GM23338 (cell line): ENCODE measurements around the gene HOXA1. TPM values are rescaled to one million over a fixed set of nuclear protein-coding genes. Genes with fewer than 3 reads are reported as not detected.

Experiments used
- ATAC-seq: fragments of 200-7000 bp; cut with Tn5 transposase; 3 replicates; pipeline ENCODE4 v1.9.1; 2020
- DNase-seq: peaks from one replicate; pipeline ENCODE4 v3.0.0-alpha.2; 2015; ENCODE audit warnings: low spot score
- H2AFZ ChIP-seq: fragments of 200-600 bp; sonication (generic); 2 replicates; pipeline ENCODE4 v1.8.0; 2016; ENCODE audit warnings: antibody characterized with exemption, mild to moderate bottlenecking, moderate library complexity
- H3F3A ChIP-seq: fragments of 200-600 bp; sonication (generic); replicated peaks from 2 replicates; pipeline ENCODE4 v1.8.0; 2017; ENCODE audit warnings: antibody characterized with exemption, mixed run types, low read depth
- H3K27ac ChIP-seq: fragments of 200-600 bp; sonication (generic); 2 replicates; pipeline ENCODE4 v1.6.1; 2016; ENCODE audit warnings: low read depth
- H3K27me3 ChIP-seq: fragments of 200-600 bp; sonication (generic); 2 replicates; pipeline ENCODE4 v1.8.0; 2016; ENCODE audit warnings: mild to moderate bottlenecking, mixed run types, moderate library complexity; ENCODE audit not compliant: insufficient read depth
- H3K36me3 ChIP-seq: fragments of 200-600 bp; sonication (generic); 2 replicates; pipeline ENCODE4 v1.8.0; 2016; ENCODE audit warnings: mild to moderate bottlenecking; ENCODE audit not compliant: insufficient read depth
- H3K4me1 ChIP-seq: fragments of 200-600 bp; sonication (generic); 2 replicates; pipeline ENCODE4 v1.8.0; 2016; ENCODE audit warnings: mild to moderate bottlenecking, moderate library complexity; ENCODE audit not compliant: insufficient read depth
- H3K4me2 ChIP-seq: fragments of 200-600 bp; sonication (generic); 2 replicates; pipeline ENCODE4 v1.7.1; 2017; ENCODE audit warnings: mixed run types
- H3K4me3 ChIP-seq: fragments of 200-600 bp; sonication (generic); 2 replicates; pipeline ENCODE4 v1.6.1; 2016; ENCODE audit warnings: mixed run types
- H3K79me2 ChIP-seq: fragments of 200-600 bp; sonication (generic); replicated peaks from 2 replicates; pipeline ENCODE4 v1.8.0; 2017; ENCODE audit warnings: mild to moderate bottlenecking; ENCODE audit not compliant: insufficient read depth
- H3K9me2 ChIP-seq: fragments of 200-600 bp; sonication (generic); 2 replicates; pipeline ENCODE4 v1.8.0; 2017; ENCODE audit not compliant: insufficient read depth
- H4K20me1 ChIP-seq: fragments of 200-600 bp; sonication (generic); replicated peaks from 2 replicates; pipeline ENCODE4 v1.8.0; 2017; ENCODE audit warnings: mild to moderate bottlenecking; ENCODE audit not compliant: insufficient read depth
- H3K27ac Mint-ChIP-seq: 2 replicates; pipeline ENCODE4 v1.8.0; 2020; ENCODE audit warnings: inconsistent platforms, mild to moderate bottlenecking, moderate library complexity, mixed read lengths
- H3K27me3 Mint-ChIP-seq: 3 replicates; pipeline ENCODE4 v1.8.0; 2022; ENCODE audit warnings: low read depth, mild to moderate bottlenecking, moderate library complexity, mixed read lengths, inconsistent platforms; ENCODE audit not compliant: insufficient read depth, poor library complexity
- H3K36me3 Mint-ChIP-seq: 3 replicates; pipeline ENCODE4 v1.8.0; 2021; ENCODE audit warnings: low read depth, mild to moderate bottlenecking, inconsistent platforms, moderate library complexity, mixed read lengths
- H3K4me1 Mint-ChIP-seq: 3 replicates; pipeline ENCODE4 v1.8.0; 2020; ENCODE audit warnings: mild to moderate bottlenecking, inconsistent platforms, mixed read lengths
- H3K4me3 Mint-ChIP-seq: 3 replicates; pipeline ENCODE4 v1.8.0; 2021; ENCODE audit warnings: moderate library complexity, mild to moderate bottlenecking, inconsistent platforms, mixed read lengths
- H3K9me3 Mint-ChIP-seq: 3 replicates; pipeline ENCODE4 v1.8.0; 2020; ENCODE audit warnings: moderate library complexity, mild to moderate bottlenecking, inconsistent platforms, mixed read lengths
- CREB1 ChIP-seq: fragments of 250-450 bp; sonication (Bioruptor Pico); IDR thresholded peaks from 2 replicates; pipeline ENCODE4 v1.5.0; 2020; ENCODE audit warnings: low read depth, mild to moderate bottlenecking, moderate library complexity
- EZH2 ChIP-seq: fragments of 200-600 bp; sonication (generic); IDR thresholded peaks from one replicate; pipeline ENCODE4 v1.8.0; 2017; ENCODE audit warnings: antibody characterized with exemption, mild to moderate bottlenecking, low read depth; ENCODE audit not compliant: unreplicated experiment
- EZH2phosphoT487 ChIP-seq: fragments of 200-600 bp; sonication (generic); IDR thresholded peaks from one replicate; pipeline ENCODE4 v1.8.1; 2018; ENCODE audit warnings: antibody characterized with exemption; ENCODE audit not compliant: unreplicated experiment
- POLR2AphosphoS5 ChIP-seq: IDR thresholded peaks from 2 replicates; pipeline ENCODE4 v1.6.1; 2016; ENCODE audit warnings: antibody characterized with exemption, low read depth
- polyA plus RNA-seq: library from polyadenylated mRNA; unstranded; fragments of >200 nt; fragmentation: Nextera tagmentation; extraction: Ambion mirVana; gene quantifications from 2 replicates; pipeline ENCODE4 v1.2.1, GENCODE V29; 2016
- total RNA-seq: library from RNA; depleted of rRNA; stranded (reverse); fragments of >200 nt; shearing (Covaris generic); gene quantifications from 2 replicates; pipeline ENCODE4 v1.2.3, GENCODE V29; 2014
- TF ChIP-seq, protein P1 (sequence below): fragments of 250-450 bp; sonication (Bioruptor Pico); IDR thresholded peaks from 2 replicates; pipeline ENCODE4 v1.5.0; 2020; ENCODE audit warnings: mild to moderate bottlenecking, moderate library complexity

The HOXA1 gene
- total and polyA plus RNA-seq, 2 experiments from 2014 or later, result not detected

DNA sequence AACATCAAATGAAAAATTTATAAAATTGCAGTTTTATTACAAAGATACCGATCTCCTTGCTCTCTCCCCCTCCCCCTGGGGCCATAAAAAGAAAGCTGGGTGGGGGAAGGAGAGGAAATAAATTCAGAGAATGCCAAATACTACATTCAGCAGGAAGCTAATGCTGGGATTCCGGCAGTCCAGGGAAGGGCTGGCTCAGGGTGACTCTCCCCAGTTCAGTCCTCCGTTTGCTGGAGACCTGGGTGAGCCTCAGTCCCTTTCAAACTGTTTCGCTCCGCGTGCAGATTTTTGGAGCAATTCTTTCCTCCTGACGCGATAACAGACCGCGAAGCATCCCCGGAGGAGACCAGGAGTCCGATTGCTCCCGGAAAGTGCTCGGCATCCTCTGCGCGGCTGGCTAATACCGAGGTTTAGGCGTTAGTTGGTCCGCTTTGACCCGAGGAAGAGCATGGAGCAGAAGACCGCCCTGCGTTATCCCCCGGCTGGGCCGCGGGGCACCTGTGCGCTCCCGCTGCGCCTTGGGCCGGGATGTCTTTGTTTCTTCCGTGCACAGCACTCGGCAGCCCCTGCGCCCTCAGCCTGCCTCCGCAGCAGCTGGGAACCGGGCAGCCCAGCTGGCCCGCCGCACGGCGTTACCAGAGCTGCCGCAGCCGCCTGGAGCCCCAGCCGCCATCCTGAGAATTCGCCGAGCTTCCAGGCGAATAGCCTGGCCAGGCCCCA, 10.5 kb upstream of the HOXA1 start:
- peaks cover 100% of the 10 kb centered on the region for H3K27me3 ChIP-seq
- Mint-ChIP-seq H3K27me3 (peaks cover 100% of the 10 kb centered on the region), H3K9me3 (peaks cover 7% of the 10 kb centered on the region; the same call in 2 of the 3 replicates), H3K27ac (no peak overlapping the region), H3K36me3 (no peaks in the 10 kb centered on the region; the same call in 2 of the 3 replicates), H3K4me3 (no peak overlapping the region), H3K4me1 (peaks cover 28% of the 10 kb centered on the region)
- H3K79me2 ChIP-seq, result no peaks in the 10 kb centered on the region
- peak overlapping the region; percentile 71 for H3K4me2 ChIP-seq
- H4K20me1 ChIP-seq, result peaks cover 76% of the 10 kb centered on the region
- H3K4me1 ChIP-seq, result peaks cover 30% of the 10 kb centered on the region
- peak; percentile 57 for ATAC-seq
- TF ChIP-seq POLR2AphosphoS5 (no peak), EZH2 (peak; percentile 62), EZH2phosphoT487 (peak; percentile 93), CREB1 (CRISPR knock-in tag) (no peak)
- peaks cover 46% of the 10 kb centered on the region for H3F3A ChIP-seq
- H3K4me3 ChIP-seq, result peak overlapping the region; percentile 41
- DNase-seq, result peak; percentile 80
- no peak overlapping the region; the same call in 1 of the 2 replicates for H2AFZ ChIP-seq
- H3K27ac ChIP-seq, result no peak overlapping the region
- H3K9me2 ChIP-seq, result no peaks in the 10 kb centered on the region
- H3K36me3 ChIP-seq, result no peaks in the 10 kb centered on the region

DNA sequence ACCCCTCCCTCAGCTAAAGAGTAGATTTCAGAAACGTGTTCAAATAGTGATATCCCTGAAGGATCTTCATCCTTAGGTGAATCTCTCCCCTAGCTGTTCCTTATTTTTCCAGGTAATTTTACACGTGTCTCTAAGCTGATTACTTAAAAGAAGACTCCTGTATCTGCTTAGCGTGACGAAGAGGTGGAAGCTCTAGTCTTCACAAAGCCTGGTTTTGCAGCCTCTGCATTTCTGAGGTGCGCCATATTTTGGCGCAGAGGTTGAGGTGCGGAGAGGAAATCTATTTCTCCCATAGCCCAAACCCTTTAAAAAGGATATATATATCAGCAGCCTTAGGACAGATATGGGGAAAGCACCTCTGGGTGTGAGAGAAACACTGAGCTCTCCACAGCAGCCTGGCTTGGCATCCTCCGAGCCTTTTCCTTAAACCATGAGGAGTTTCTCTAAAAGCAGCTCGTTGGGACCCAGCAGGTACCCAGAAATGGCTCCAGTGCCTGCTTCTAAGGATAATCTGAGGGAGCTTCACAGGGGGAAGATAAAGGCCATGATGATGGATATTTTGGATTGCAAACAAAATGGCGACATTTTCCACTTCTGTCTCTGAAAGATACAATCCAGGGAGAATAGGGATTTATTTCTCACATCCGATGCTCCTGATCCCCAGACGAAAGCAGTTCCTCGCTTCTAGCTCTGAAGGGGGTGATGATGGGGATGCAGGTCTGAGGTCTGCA, 9.7 kb upstream of the HOXA1 start:
- peaks cover 31% of the 10 kb centered on the region for H3K4me1 Mint-ChIP-seq

More for the DNA sequence above, 9.7 kb upstream of the HOXA1 start:
- Mint-ChIP-seq H3K9me3 (peaks cover 2% of the 10 kb centered on the region; the same call in 1 of the 3 replicates), H3K27ac (no peak overlapping the region), H3K4me3 (no peak overlapping the region), H3K36me3 (no peaks in the 10 kb centered on the region; the same call in 2 of the 3 replicates), H3K27me3 (peaks cover 100% of the 10 kb centered on the region)
- peaks cover 100% of the 10 kb centered on the region for H3K27me3 ChIP-seq
- H3K4me2 ChIP-seq, result no peak overlapping the region; the same call in 1 of the 2 replicates
- no peak for DNase-seq
- H2AFZ ChIP-seq, result no peak overlapping the region
- TF ChIP-seq, protein P1, sequence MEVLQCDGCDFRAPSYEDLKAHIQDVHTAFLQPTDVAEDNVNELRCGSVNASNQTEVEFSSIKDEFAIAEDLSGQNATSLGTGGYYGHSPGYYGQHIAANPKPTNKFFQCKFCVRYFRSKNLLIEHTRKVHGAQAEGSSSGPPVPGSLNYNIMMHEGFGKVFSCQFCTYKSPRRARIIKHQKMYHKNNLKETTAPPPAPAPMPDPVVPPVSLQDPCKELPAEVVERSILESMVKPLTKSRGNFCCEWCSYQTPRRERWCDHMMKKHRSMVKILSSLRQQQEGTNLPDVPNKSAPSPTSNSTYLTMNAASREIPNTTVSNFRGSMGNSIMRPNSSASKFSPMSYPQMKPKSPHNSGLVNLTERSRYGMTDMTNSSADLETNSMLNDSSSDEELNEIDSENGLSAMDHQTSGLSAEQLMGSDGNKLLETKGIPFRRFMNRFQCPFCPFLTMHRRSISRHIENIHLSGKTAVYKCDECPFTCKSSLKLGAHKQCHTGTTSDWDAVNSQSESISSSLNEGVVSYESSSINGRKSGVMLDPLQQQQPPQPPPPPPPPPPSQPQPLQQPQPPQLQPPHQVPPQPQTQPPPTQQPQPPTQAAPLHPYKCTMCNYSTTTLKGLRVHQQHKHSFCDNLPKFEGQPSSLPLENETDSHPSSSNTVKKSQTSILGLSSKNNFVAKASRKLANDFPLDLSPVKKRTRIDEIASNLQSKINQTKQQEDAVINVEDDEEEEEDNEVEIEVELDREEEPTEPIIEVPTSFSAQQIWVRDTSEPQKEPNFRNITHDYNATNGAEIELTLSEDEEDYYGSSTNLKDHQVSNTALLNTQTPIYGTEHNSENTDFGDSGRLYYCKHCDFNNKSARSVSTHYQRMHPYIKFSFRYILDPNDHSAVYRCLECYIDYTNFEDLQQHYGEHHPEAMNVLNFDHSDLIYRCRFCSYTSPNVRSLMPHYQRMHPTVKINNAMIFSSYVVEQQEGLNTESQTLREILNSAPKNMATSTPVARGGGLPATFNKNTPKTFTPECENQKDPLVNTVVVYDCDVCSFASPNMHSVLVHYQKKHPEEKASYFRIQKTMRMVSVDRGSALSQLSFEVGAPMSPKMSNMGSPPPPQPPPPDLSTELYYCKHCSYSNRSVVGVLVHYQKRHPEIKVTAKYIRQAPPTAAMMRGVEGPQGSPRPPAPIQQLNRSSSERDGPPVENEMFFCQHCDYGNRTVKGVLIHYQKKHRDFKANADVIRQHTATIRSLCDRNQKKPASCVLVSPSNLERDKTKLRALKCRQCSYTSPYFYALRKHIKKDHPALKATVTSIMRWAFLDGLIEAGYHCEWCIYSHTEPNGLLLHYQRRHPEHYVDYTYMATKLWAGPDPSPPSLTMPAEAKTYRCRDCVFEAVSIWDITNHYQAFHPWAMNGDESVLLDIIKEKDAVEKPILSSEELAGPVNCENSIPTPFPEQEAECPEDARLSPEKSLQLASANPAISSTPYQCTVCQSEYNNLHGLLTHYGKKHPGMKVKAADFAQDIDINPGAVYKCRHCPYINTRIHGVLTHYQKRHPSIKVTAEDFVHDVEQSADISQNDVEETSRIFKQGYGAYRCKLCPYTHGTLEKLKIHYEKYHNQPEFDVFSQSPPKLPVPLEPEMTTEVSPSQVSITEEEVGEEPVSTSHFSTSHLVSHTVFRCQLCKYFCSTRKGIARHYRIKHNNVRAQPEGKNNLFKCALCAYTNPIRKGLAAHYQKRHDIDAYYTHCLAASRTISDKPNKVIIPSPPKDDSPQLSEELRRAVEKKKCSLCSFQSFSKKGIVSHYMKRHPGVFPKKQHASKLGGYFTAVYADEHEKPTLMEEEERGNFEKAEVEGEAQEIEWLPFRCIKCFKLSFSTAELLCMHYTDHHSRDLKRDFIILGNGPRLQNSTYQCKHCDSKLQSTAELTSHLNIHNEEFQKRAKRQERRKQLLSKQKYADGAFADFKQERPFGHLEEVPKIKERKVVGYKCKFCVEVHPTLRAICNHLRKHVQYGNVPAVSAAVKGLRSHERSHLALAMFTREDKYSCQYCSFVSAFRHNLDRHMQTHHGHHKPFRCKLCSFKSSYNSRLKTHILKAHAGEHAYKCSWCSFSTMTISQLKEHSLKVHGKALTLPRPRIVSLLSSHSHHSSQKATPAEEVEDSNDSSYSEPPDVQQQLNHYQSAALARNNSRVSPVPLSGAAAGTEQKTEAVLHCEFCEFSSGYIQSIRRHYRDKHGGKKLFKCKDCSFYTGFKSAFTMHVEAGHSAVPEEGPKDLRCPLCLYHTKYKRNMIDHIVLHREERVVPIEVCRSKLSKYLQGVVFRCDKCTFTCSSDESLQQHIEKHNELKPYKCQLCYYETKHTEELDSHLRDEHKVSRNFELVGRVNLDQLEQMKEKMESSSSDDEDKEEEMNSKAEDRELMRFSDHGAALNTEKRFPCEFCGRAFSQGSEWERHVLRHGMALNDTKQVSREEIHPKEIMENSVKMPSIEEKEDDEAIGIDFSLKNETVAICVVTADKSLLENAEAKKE (CRISPR knock-in tag), result no peak
- TF ChIP-seq POLR2AphosphoS5, result no peak
- peak; percentile 84 for TF ChIP-seq EZH2
- TF ChIP-seq EZH2phosphoT487, result peak; percentile 50
- H3K36me3 ChIP-seq, result no peaks in the 10 kb centered on the region
- peaks cover 38% of the 10 kb centered on the region for H3K4me1 ChIP-seq
- no peak for ATAC-seq
- H3K79me2 ChIP-seq, result no peaks in the 10 kb centered on the region
- H3K9me2 ChIP-seq, result no peaks in the 10 kb centered on the region
- no peak overlapping the region for H3K4me3 ChIP-seq
- H3K27ac ChIP-seq, result no peak overlapping the region
- peaks cover 53% of the 10 kb centered on the region for H3F3A ChIP-seq
- H4K20me1 ChIP-seq, result peaks cover 72% of the 10 kb centered on the region
